T follicular helper cell (primary cell): ENCODE results near the gene PCNX1.

ENCODE experiments used
- DNase-seq: peaks from one replicate; pipeline ENCODE4 v3.0.0-alpha.2; 2020; ENCODE audit warnings: low read depth

Gene PCNX1

DNA sequence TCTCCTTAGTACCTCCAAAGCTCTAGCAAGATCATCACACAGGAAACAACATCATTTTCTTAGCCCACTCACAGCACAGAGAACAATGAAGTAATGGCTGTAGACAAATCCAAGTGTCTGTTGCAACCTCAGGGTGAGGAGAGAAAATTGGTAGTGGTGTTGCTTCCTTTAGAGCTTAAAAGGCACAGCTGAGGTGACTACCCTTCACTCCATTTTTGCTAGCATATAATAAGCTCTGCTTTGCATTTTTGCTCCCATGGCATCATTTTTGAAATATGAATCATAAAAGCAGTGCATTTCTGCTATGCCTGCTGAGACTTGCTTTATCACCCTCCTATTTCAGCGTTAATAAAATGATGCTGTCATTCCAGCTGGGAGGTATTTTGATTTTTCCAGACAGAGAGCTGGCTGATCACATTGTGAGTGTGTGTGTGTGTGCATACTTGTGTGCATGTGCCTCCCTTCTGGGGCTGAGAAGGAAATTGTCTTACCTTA, 18.5 kb upstream of the PCNX1 start:
- DNase-seq, result no peak

GRCh38 chr14:70889555-70889954, 17.7 kb upstream of the PCNX1 start:
- DNase-seq, result no peak

DNA sequence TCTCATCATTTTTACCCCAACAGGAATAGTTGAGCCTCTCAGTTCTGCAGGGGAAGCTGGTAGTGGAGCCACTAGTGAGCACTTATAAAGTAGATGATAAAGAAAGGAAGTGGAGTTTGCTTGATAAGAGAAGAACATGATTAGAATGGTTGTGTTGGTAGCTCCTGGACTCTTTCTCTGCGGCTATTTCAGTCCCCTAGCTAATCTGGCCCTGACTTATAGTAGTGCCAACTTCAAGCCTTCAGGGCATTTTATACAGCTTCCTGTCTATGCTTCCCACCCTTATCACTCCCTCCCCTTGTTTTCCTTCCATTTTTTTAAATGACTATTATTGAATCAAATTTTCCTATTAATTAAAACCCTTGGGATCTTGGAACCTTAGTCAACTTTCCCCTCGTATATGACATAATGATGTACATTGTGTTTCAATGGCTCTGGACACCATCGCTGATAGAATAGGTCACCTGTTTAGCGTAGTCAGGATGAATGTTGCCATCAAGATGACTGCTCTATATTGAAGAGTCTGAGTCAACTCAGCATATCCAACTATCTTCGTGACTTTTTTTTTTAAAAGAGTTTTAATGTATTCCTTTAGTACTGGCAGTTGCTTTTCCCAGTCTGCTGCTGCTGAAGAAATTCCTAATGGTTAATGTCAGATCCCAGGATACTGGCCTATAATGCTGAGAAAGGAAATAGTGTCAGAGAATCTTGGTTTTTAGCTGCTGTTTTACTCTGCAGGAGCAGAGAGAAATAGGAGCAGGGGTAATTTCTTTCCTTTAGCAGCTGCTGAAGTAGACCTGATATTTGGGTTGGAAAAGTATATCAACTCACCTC, 16.2 kb upstream of the PCNX1 start:
- DNase-seq, result no peak

GRCh38 chr14:70891737-70892136, 15.5 kb upstream of the PCNX1 start:
- DNase-seq, result no peak

GRCh38 chr14:70893062-70893845, 14.0 kb upstream of the PCNX1 start:
- DNase-seq, result no peak

DNA sequence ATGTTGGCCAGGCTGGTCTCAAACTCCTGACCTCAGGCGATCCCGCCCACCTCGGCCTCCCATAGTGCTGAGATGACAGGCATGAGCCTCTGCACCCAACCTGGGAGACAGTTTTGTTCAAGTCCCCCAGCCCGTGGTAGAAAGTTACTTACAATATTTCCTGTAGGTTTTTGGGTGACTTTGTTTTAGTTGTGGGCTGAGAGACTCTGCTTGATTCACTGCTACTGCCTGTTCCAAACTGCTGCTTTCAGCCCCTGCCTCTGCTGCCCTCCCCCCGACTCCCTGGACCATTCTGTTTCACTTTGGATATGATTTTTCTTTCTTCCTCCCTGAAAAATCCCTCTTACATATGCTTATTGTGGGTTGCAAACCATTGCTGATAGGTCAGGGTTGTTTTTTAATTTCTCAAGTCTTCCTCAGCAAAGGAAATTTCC, 13.4 kb upstream of the PCNX1 start:
- DNase-seq, result no peak

GRCh38 chr14:70894868-70895267, 12.4 kb upstream of the PCNX1 start:
- DNase-seq, result no peak

DNA sequence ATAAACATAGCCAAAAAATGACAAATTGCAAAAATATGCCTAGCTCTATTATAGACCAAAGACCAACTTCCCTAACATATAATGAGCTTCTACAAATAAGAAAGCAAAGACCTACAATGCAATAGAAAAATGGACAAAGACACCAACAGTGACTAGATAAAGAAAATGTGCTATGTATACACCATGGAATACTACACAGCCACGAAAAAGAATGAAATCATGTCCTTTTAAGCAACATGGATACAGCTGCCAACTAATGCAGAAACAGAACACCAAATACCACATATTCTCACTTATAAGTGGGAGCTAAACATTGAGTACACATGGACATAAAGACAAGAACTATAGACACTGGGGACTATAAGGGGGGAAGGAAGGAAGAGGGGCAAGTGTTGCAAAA, 10.9 kb upstream of the PCNX1 start:
- DNase-seq, result no peak

DNA sequence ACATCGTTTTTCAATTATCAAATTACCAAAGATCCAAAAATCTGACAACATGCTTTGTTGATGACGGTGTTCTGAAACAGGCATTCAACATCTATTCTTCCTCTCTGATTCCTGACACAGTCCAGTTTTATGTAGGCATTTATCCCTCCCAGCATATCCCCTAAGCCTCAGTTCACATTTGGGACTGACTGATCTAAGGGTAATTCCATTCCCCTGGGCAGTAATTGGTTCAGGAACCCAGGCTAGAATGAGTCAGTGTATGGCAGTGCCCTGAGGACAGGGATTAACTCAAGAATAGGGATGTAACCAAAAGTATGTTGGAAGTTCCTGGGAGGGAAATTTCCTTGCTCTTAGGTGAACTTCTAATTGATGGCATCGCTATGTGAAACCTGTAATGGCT, 10.3 kb upstream of the PCNX1 start:
- DNase-seq, result no peak

DNA sequence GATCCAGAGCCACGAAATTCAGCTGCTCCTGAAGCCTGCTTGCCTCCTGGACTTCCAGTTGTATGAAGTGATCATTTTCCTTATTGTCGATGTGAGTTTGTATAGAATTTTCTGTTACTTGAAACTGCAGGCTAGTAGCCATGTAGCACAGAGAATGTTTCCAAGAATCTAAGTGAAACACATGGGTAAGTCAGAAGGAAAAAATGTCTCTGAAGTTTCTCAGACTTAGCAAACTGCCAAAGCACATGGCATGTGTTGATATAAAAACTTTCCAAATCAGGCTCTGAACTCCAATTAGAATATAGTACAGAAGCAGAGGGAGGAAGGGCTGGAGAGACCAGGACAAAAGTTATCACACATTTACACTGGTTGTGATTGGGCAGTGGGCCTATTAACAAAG, 9.8 kb upstream of the PCNX1 start:
- DNase-seq, result no peak

DNA sequence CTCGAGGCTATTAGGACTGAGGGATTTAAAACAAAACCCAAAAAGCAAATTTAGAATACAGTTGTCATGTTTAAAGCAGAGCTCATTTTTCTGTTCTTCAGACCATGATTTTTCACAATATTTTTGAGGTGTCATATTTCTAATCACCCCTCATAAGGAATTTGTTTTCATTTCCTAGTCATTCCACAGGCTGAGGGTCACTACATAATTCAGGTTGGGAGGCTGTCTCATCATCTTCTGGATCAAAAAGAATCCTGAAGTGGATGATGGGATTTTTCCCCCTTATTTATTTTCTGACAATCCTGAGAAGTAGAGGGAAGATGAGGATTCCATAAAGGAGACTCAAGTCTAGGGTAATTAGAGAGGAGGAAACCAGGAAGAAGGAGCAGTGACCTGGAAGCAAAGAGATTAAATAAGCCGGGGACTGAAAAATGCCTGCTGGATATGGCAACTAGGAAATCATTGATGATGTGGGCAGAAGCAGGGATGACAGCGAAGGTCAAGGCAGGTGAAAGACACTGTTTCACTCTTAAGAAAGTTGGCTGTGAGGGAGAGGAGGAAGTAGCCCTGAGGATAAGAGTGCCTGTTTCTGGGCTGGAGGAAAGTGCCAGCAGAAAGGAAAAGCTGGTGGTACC, 9.0 kb upstream of the PCNX1 start:
- DNase-seq, result no peak

- DNase-seq, result no peak
Observed at GRCh38 chr14:70901269-70901668, 6.0 kb upstream of the PCNX1 start.

GRCh38 chr14:70902184-70902583, 5.1 kb upstream of the PCNX1 start:
- no peak for DNase-seq

- no peak for DNase-seq
Observed at GRCh38 chr14:70904373-70904772, 2.9 kb upstream of the PCNX1 start.

DNA sequence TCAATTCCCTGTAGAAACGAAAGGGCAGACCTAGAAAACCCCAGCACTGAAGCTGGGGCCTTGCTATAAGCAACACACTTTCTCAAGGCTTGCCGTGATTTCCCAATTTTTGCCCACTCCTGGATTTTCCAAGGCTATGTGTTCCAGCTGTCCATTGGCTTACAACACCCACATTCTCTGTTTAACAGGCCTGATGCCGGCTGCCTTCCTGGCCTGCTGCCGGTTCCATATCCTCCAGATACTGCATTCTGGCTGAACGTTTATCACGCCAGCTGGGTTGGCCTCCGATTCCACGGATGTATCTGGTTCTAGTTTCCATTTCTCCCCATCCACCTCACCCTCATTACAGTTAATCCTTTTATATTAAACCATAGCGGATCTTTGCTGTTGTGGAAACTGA, 2.0 kb upstream of the PCNX1 start:
- no peak for DNase-seq

GRCh38 chr14:70906793-70907175, 475 bp upstream of the PCNX1 start:
- no peak for DNase-seq

GRCh38 chr14:70907996-70908934, 1.0 kb downstream of the PCNX1 start:
- DNase-seq, result peak; percentile 26

- no peak for DNase-seq
Observed at GRCh38 chr14:70908935-70909641, 1.8 kb downstream of the PCNX1 start.

DNA sequence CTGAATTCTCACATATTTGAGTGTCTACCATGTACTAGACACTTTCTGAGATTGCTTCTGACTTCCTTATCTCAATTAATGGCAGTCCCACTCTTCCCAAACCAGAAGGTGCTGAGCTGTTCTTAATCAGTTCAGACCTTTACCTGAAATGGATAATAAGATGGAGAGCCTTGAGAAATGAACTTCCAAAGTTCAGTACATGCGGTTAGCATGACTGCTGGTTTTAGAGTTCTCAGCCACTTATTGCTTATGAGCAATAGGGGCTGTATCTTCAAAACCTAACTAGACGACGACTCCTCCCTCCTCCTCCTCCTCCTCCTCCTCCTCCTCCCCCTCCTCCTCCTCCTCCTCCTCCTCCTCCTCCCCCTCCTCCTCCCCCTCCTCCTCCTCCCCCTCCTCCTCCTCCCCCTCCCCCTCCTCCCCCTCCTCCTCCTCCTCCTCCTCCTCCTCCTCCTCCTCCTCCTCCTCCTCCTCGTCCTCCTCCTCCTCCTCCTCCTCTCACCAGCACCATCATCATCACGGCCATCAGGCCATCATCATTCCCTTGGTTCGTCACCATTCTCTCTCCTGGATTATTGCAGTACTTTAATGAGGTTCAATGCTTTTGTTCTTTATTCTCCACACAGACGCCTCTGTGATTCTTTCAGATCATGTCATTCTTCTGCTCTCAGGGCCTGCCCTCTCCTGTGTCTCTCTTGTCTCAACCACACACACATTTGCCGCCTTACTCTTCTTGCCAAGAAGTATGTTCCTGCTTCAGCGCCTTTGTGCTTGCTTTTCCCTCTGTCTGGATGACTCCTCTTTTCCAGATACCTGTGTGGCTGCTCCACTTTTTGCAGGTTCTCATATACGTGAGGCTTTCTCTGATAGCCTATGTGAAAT, 2.7 kb downstream of the PCNX1 start:
- DNase-seq, result no peak

DNA sequence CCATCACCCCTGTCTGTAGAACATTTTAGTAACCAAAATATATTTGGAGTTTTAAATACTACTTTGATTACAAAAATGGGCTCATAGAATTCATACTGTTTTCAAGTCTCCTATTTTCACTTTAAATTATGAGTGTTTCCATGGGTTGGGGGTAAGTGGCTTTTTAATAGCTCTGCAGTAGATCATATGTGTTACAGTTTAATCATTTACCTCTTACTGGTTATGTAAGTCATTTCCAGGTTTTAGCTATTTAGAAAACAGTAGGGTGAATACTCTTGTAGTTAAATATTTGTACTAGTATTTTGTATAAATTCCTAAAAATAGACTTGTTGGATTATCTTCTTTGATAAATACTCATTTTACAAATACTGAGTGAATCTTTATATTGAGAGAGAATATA, 8.2 kb downstream of the PCNX1 start:
- DNase-seq, result no peak
